Activated CD4-positive, alpha-beta memory T cell treated with anti-CD3 and anti-CD28 coated beads for 36 hours (primary cell): ENCODE data around the gene TMEM186. TPM values are rescaled to one million over a fixed set of nuclear protein-coding genes. Genes with fewer than 3 reads are reported as not detected.
A peak's percentile ranks its signal among the peaks of the same experiment; 100 is the strongest.
"Not testable (repeated sequence)": the region's sequence is repeated elsewhere in the genome, so short reads cannot be mapped to it uniquely, and the experiment has no call there.

Experiments
- CTCF ChIA-PET: fragments of 350-600 bp; sonication (Branson Sonifier 250); formaldehyde crosslinking; loops from one replicate; lab custom pipeline; 2021; ENCODE audit warnings: antibody characterized with exemption, inconsistent platforms; lab: Charles Lee
- POLR2A ChIA-PET: fragments of 350-600 bp; sonication (Branson Sonifier 250); formaldehyde crosslinking; loops from one replicate; lab custom pipeline; 2021; ENCODE audit warnings: antibody characterized with exemption; lab: Charles Lee
- DNase-seq: peaks from one replicate; pipeline ENCODE4 v3.0.0-alpha.2; 2020
- H3K27ac Mint-ChIP-seq: one replicate; pipeline ENCODE4 v1.8.0; 2021; ENCODE audit warnings: mixed read lengths
- H3K27me3 Mint-ChIP-seq: one replicate; pipeline ENCODE4 v1.8.0; 2021; ENCODE audit warnings: mixed read lengths
- H3K36me3 Mint-ChIP-seq: one replicate; pipeline ENCODE4 v1.8.0; 2021; ENCODE audit warnings: mixed read lengths
- H3K4me1 Mint-ChIP-seq: one replicate; pipeline ENCODE4 v1.8.0; 2021; ENCODE audit warnings: low read depth, mixed read lengths
- H3K4me3 Mint-ChIP-seq: one replicate; pipeline ENCODE4 v1.8.0; 2021; ENCODE audit warnings: mild to moderate bottlenecking, mixed read lengths
- H3K9me3 Mint-ChIP-seq: one replicate; pipeline ENCODE4 v1.8.0; 2021; ENCODE audit warnings: mixed read lengths
- intact Hi-C: fragments of 100-400 bp; cut with micrococcal nuclease; formaldehyde crosslinking; loops from one replicate; pipeline ENCODE4 v1.15.1; 2023
- total RNA-seq, 2 experiments: library from RNA; stranded (reverse); gene quantifications; one replicate each; pipeline ENCODE4 v1.2.3, GENCODE V29; 2021

TMEM186 gene
- total RNA-seq, 2 experiments from 2014 or later = 16.0 TPM

DNA sequence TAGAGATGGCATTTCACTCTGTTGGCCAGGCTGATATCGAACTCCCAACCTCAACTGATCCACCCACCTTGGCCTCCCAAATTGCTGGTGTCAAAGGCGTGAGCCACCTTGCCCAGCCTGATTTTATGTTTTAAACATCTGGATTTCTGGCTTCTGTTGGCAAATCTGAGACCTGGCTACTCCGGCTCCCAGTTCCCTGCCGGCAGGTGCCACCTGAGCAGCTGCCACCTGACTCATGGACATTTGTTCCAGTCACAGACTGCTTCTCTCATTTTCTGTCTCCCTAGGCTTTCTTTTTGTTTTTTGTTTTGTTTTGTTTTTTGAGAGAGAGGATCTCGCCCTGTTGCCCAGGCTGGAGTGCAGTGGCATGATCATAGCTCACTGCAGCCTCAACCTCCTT is 9.8 kb upstream of the TMEM186 start:
- no peaks in the 10 kb centered on the region for H3K9me3 Mint-ChIP-seq
- H3K4me1 Mint-ChIP-seq = peaks cover 8% of the 10 kb centered on the region
- H3K4me3 Mint-ChIP-seq = no peak overlapping the region
- peaks cover 60% of the 10 kb centered on the region for H3K36me3 Mint-ChIP-seq
- ChIA-PET CTCF (interaction anchor here (1.3 kb wide), 1 partner anchor 202 kb away, joined by 3 read pairs; no protein-coding TSS in a partner anchor), POLR2A (interaction anchor here (0.8 kb wide), 1 partner anchor 38 kb away, joined by 3 read pairs; no protein-coding TSS in a partner anchor)
- H3K27me3 Mint-ChIP-seq = no peaks in the 10 kb centered on the region
- H3K27ac Mint-ChIP-seq = no peak overlapping the region
- intact Hi-C loops = no loop called here
- no peak for DNase-seq

DNA sequence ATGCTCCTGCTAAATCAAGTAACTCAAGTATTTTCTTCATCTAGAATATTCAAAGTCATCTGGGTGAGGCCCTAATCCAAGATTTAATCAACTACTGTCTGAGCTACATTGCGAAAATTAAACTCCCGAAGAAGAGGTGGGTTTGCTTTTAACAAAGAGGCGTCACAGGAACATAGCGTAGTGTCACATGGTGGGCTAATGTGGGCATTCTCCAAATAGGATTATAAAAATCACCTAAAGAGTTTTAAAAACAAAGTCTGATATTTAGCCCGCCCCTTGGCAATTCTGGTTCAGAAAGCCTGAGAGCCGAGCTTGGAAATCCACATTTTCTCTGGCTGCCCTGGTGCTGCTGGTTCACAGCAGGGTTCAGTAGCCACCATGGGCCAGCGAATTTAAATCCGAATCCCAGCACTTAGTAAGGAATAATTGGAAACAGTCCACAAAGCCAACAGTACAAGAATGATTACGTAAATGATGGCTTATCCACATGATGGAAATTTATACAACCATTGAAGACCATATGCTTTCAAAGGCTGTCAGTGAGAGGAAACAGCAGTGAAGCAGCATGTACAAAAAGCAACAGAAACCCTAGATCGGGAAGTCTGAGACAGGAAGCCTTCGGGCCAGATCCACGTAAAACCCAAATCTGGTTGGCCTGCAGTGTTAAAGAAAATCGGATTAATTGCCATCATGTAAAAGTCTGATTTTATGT is 9.0 kb upstream of the TMEM186 start:
- DNase-seq = no peak
- H3K4me3 Mint-ChIP-seq = no peak overlapping the region
- H3K36me3 Mint-ChIP-seq = peaks cover 65% of the 10 kb centered on the region
- H3K27ac Mint-ChIP-seq = no peak overlapping the region
- POLR2A ChIA-PET = interaction anchor here (0.8 to 0.9 kb wide), 2 partner anchors 9 to 39 kb away, joined by 3 read pairs; partner anchors contain the start of gene TMEM186
- peaks cover 6% of the 10 kb centered on the region for H3K4me1 Mint-ChIP-seq
- CTCF ChIA-PET = interaction anchor here (1.3 kb wide), 1 partner anchor 202 kb away, joined by 3 read pairs; no protein-coding TSS in a partner anchor
- H3K27me3 Mint-ChIP-seq = no peaks in the 10 kb centered on the region
- intact Hi-C loops = no loop called here
- H3K9me3 Mint-ChIP-seq = no peaks in the 10 kb centered on the region

DNA sequence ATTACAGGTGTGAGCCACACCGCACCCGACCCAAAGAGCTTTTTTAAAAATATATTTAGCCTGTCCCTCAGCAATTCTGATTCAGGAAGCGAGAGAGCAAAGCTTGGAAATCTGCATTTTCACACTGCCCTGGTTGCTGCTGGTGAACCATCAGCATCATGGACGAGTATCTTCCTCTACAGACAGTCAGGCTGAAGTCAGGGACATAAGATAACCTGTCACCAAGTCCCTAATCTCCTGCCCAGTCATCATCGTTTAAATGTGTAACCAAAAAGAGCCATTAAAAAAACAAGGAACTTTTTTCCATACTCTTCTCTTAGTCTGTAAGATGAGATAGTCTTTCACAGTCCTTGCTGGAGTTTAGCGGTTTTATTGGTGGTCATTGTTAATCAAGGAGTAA is 6.9 kb upstream of the TMEM186 start:
- Mint-ChIP-seq H3K36me3 (peaks cover 53% of the 10 kb centered on the region), H3K27ac (no peak overlapping the region), H3K27me3 (no peaks in the 10 kb centered on the region), H3K4me1 (peaks cover 21% of the 10 kb centered on the region), H3K4me3 (no peak overlapping the region), H3K9me3 (no peaks in the 10 kb centered on the region)
- intact Hi-C loops = no loop called here
- no peak for DNase-seq
- ChIA-PET POLR2A (no interaction called here), CTCF (interaction anchor here (0.8 kb wide), 1 partner anchor 144 kb away, joined by 3 read pairs; no protein-coding TSS in a partner anchor)

DNA sequence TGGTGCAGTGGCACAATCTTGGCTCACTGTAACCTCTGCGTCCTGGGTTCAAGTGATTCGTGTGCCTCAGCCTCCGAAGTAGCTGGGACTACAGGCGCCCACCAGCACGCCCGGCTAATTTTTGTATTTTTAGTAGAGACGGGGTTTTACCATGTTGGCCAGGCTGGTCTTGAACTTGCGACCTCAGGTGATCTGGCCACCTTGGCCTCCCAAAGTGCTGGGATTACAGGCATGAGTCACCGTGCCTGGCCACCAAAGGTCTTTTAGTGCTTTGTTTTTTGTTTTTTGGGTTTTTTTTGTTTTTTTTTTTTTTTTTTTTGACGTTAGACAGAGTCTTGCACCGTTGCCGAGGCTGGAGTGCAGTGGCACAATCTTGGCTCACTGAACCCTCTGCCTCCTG is 6.3 kb upstream of the TMEM186 start:
- Mint-ChIP-seq H3K4me1 (peaks cover 25% of the 10 kb centered on the region), H3K36me3 (peaks cover 47% of the 10 kb centered on the region)
- H3K27ac Mint-ChIP-seq, DNase-seq, H3K9me3 Mint-ChIP-seq, H3K27me3 Mint-ChIP-seq, intact Hi-C loops, POLR2A ChIA-PET, H3K4me3 Mint-ChIP-seq: not testable (repeated sequence)
- CTCF ChIA-PET = interaction anchor here (0.8 kb wide), 1 partner anchor 143 kb away, joined by 3 read pairs; no protein-coding TSS in a partner anchor

DNA sequence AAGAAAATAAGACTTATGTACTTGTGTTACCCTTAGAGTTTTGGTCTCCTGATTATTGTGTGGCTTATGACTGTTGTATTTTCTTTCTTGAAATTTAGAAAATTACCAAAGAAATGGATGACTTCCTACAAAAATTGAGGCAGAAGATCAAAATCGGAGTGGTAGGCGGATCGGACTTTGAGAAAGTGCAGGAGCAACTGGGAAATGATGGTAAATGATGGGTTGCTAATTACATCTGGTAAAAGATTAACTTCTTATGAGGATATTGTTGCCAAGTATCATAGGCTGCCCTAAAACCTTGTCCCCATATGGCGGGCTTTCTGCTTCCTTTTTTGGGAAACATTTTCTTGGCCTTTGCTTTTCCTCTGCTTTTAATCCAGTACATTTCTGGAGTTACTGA is 4.3 kb upstream of the TMEM186 start:
- Mint-ChIP-seq H3K36me3 (peaks cover 38% of the 10 kb centered on the region), H3K4me3 (no peak overlapping the region), H3K27me3 (no peaks in the 10 kb centered on the region), H3K4me1 (peaks cover 34% of the 10 kb centered on the region), H3K9me3 (no peaks in the 10 kb centered on the region), H3K27ac (no peak overlapping the region)
- intact Hi-C loops = no loop called here
- DNase-seq = no peak
- CTCF ChIA-PET = interaction anchor here (1.5 kb wide), 1 partner anchor 134 kb away, joined by 7 read pairs; no protein-coding TSS in a partner anchor
- POLR2A ChIA-PET = no interaction called here

DNA sequence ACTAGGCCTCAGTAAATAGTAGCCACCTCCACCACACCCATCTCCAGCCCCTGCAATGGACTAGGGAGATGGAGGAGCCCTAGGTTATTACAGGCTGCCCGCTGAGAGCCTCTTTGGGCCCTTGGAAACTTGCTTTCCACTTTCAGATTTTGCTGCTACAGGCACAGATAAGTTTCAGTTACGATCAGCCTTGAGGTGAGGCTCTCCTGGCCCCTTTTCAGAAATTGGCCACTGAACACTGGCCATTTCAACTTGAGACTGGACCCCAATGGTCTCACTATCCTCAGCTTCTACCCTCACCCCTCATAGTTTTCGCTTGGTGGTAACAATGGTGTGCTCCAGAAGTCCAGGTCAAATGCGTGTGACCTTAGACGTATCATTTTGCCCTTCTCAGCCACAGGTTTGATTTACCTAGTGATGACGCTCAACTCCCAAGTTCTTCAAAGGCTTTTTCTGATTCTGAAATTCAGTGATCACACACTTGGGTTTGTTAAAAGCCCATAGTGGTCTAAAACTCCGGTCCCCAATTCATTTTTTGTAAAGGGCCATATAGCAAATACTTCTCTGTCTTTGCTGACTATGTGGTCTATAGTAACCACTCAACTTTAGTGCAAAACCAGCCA is 1.2 kb upstream of the TMEM186 start:
- peak; percentile 13 for DNase-seq
- peak overlapping the region; percentile 88 for H3K27ac Mint-ChIP-seq
- no peaks in the 10 kb centered on the region for H3K9me3 Mint-ChIP-seq
- peaks cover 48% of the 10 kb centered on the region for H3K4me1 Mint-ChIP-seq
- CTCF ChIA-PET = interaction anchor here (1.0 to 2.1 kb wide), 3 partner anchors 70 to 144 kb away, joined by 3 to 10 read pairs (median 4); partner anchors contain the start of gene CARHSP1
- POLR2A ChIA-PET = interaction anchor here (0.6 to 1.9 kb wide), 2 partner anchors 70 to 821 kb away, joined by 3 to 9 read pairs; partner anchors contain the start of gene CARHSP1
- no peaks in the 10 kb centered on the region for H3K27me3 Mint-ChIP-seq
- H3K4me3 Mint-ChIP-seq = peak overlapping the region; percentile 92
- peaks cover 22% of the 10 kb centered on the region for H3K36me3 Mint-ChIP-seq
- intact Hi-C loops = loop anchor here (5.0 kb wide), 1 partner anchor 294 kb away; the partner anchor contains the start of gene HAPSTR1

DNA sequence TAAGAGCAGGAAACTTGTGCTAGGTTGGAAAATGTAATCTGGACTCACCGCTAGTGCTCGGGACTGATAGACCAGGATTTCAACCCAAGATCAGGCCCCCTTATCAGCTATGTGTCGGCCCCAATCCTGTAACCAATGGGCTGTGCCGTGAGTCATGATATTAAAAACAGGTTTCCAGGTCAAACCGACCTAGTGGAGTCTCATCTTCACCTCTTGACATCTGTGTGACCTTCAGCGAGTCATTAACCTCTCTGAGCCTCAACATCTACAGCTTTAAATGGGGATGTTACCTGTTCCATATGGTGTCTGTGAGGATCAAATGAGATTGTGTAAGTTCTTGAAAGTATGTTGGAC is 712 bp upstream of the TMEM186 start:
- Mint-ChIP-seq H3K27ac (peak overlapping the region; percentile 88), H3K4me3 (peak overlapping the region; percentile 92), H3K4me1 (peaks cover 50% of the 10 kb centered on the region), H3K27me3 (no peaks in the 10 kb centered on the region), H3K9me3 (no peaks in the 10 kb centered on the region), H3K36me3 (peaks cover 19% of the 10 kb centered on the region)
- intact Hi-C loops = loop anchor here (5.0 kb wide), 1 partner anchor 294 kb away; the partner anchor contains the start of gene HAPSTR1
- DNase-seq = peak; percentile 39
- POLR2A ChIA-PET = interaction anchor here (1.7 to 1.9 kb wide), 2 partner anchors 71 to 177 kb away, joined by 5 to 9 read pairs; partner anchors contain the start of genes CARHSP1 and METTL22
- CTCF ChIA-PET = interaction anchor here (1.0 to 2.1 kb wide), 4 partner anchors 71 to 231 kb away, joined by 3 to 10 read pairs (median 4); partner anchors contain the start of gene CARHSP1

DNA sequence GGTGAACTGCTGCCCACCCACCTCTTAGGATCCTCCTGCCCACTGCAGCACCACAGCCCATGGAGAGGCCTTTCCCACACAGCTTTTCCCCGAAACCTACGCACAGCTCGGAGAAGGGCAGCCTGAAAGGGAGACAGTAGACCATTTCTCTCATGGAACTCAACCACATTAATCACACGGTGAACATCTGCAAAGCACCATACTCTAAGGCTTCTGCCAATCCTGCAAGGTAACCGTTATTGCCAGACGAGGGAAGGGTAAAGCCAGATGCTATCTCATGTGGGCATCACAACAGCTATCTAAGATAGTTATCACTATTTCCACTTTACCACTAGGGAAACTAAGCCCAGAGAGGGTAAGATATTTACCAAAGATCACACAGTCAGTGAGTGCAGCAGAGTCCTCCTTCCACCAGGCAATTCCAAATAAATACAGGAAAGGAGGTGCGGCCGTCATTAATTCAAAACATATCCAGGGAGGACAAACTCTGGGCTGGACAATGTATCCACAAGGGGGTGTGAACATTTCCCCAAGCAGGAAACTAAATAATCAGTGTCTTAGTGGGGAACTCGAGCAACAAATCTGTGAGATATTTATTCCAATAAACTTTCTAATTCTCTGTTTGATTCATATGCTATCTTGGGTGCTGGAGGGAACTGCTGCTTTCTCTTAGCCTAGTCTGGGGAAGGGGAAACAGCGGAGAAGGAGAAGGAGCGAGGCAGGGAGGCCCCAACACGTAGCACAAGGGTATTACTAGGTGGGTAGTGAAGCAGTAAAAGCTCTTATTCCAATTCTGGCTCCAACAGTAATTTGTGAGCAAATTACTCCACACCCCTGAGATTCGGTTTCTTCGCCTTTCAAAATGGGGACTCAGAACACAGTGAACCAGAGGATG is 723 bp downstream of the TMEM186 start:
- DNase-seq = no peak
- H3K36me3 Mint-ChIP-seq = peaks cover 7% of the 10 kb centered on the region
- POLR2A ChIA-PET = interaction anchor here (0.9 to 1.9 kb wide), 4 partner anchors 9 to 295 kb away, joined by 3 to 9 read pairs (median 6); partner anchors contain the start of genes CARHSP1, HAPSTR1 and METTL22
- H3K4me3 Mint-ChIP-seq = peak overlapping the region; percentile 92
- CTCF ChIA-PET = interaction anchor here (0.9 to 2.1 kb wide), 6 partner anchors 83 to 230 kb away, joined by 3 to 10 read pairs (median 4); no protein-coding TSS in a partner anchor
- H3K4me1 Mint-ChIP-seq = peaks cover 50% of the 10 kb centered on the region
- H3K27ac Mint-ChIP-seq = peak overlapping the region; percentile 88
- intact Hi-C loops = loop anchor here (1.0 to 5.0 kb wide), 7 partner anchors 73 to 296 kb away; partner anchors contain the start of genes CARHSP1, HAPSTR1 and METTL22
- H3K9me3 Mint-ChIP-seq = no peaks in the 10 kb centered on the region
- H3K27me3 Mint-ChIP-seq = no peaks in the 10 kb centered on the region

DNA sequence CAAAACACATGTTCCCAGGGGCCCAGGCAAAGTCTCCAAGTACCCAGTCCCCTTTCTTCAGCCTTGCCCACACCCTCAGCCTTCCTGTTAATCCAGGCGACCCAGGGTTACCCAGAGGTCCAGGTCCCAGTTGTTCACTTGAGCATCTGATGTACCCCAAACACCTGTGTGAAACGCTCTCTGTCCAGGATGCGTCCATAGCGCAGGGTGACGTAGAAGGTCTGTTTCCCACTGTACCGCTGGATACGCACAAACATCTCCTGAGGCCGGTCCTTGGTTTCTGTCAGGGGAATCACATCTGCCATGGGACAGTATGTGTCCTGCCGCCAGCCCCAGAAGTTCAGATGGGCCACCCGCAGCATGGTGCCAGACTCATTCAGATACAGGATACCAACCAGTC is 1.6 kb downstream of the TMEM186 start:
- intact Hi-C loops = loop anchor here (2.0 to 5.0 kb wide), 2 partner anchors 141 to 296 kb away; partner anchors contain the start of gene HAPSTR1
- no peak for DNase-seq
- CTCF ChIA-PET = interaction anchor here (0.9 to 1.5 kb wide), 2 partner anchors 84 to 141 kb away, joined by 3 to 5 read pairs; no protein-coding TSS in a partner anchor
- POLR2A ChIA-PET = no interaction called here
- H3K27ac Mint-ChIP-seq = peak overlapping the region; percentile 18
- H3K4me3 Mint-ChIP-seq = peak overlapping the region; percentile 92
- peaks cover 3% of the 10 kb centered on the region for H3K36me3 Mint-ChIP-seq
- no peaks in the 10 kb centered on the region for H3K9me3 Mint-ChIP-seq
- H3K27me3 Mint-ChIP-seq = no peaks in the 10 kb centered on the region
- peaks cover 44% of the 10 kb centered on the region for H3K4me1 Mint-ChIP-seq

DNA sequence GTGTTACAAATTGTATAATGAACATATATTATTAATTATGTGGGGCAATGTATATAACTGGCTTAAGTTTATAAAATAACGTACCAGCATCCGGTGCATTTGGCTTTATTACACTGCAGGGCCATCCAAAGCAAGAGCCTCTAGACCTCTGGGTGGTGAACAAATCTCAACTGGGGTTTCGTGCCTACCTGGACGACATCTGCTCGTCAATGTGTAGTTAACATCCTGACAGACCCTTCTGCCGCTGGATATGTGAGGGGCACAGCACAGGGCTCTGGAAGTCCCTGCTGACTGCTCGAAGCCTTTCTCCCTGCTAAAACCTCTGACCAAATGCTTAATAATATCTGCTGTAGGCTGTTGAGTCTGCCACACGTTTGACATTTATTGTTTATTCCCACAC is 2.3 kb downstream of the TMEM186 start:
- H3K27me3 Mint-ChIP-seq = no peaks in the 10 kb centered on the region
- ChIA-PET POLR2A (no interaction called here), CTCF (no interaction called here)
- intact Hi-C loops = loop anchor here (5.0 kb wide), 1 partner anchor 297 kb away; the partner anchor contains the start of gene HAPSTR1
- peaks cover 3% of the 10 kb centered on the region for H3K36me3 Mint-ChIP-seq
- DNase-seq = no peak
- H3K4me1 Mint-ChIP-seq = peaks cover 42% of the 10 kb centered on the region
- H3K27ac Mint-ChIP-seq = no peak overlapping the region
- H3K9me3 Mint-ChIP-seq = no peaks in the 10 kb centered on the region
- H3K4me3 Mint-ChIP-seq = no peak overlapping the region
